ENCODE results near the gene RPL3. TPM values are rescaled to one million over a fixed set of nuclear protein-coding genes. Genes with fewer than 3 reads are reported as not detected.
A peak's percentile ranks its signal among the peaks of the same experiment; 100 is the strongest.

The RPL3 gene
- total RNA-seq, 1 experiment from 2014 or later = 3,475 TPM

- Mint-ChIP-seq H3K27ac (ENCODE audit: low read depth, unreplicated experiment) (no peak overlapping the region), H3K9me3 (ENCODE audit: unreplicated experiment) (no peaks in the 10 kb centered on the region), H3K36me3 (ENCODE audit: insufficient read depth, unreplicated experiment) (no peaks in the 10 kb centered on the region), H3K27me3 (ENCODE audit: insufficient read depth, unreplicated experiment) (peaks cover 16% of the 10 kb centered on the region), H3K4me1 (ENCODE audit: insufficient read depth, unreplicated experiment) (peaks cover 9% of the 10 kb centered on the region), H3K4me3 (ENCODE audit: unreplicated experiment) (no peak overlapping the region)
- no TSS peak for BruUV-seq (replicated peaks)
- no peak for TF ChIP-seq CTCF (IDR thresholded peaks at IDR 0.05; ENCODE audit: unreplicated experiment)
- ChIA-PET POLR2A (no interaction called here), CTCF (no interaction called here)
- no peak for DNase-seq (ENCODE audit: unreplicated experiment)
- intact Hi-C loops (cut with micrococcal nuclease) = no loop called here
These were observed 42.8 kb upstream of the RPL3 start for GRCh38 chr22:39362271-39362670.

GRCh38 chr22:39361496-39361895, 42.1 kb upstream of the RPL3 start:
- BruUV-seq (replicated peaks) = no TSS peak
- no peak overlapping the region for H3K27ac Mint-ChIP-seq (ENCODE audit: low read depth, unreplicated experiment)
- no peak overlapping the region for H3K4me3 Mint-ChIP-seq (ENCODE audit: unreplicated experiment)
- peaks cover 9% of the 10 kb centered on the region for H3K4me1 Mint-ChIP-seq (ENCODE audit: insufficient read depth, unreplicated experiment)
- ChIA-PET POLR2A (interaction anchor here (0.6 to 1.0 kb wide), 2 partner anchors 42 to 488 kb away, joined by 3 read pairs; partner anchors contain the start of gene RPL3), CTCF (interaction anchor here (0.7 kb wide), 1 partner anchor 75 kb away, joined by 4 read pairs; no protein-coding TSS in a partner anchor)
- intact Hi-C loops (cut with micrococcal nuclease) = no loop called here
- TF ChIP-seq CTCF (IDR thresholded peaks at IDR 0.05; ENCODE audit: unreplicated experiment) = no peak
- no peaks in the 10 kb centered on the region for H3K36me3 Mint-ChIP-seq (ENCODE audit: insufficient read depth, unreplicated experiment)
- peaks cover 16% of the 10 kb centered on the region for H3K27me3 Mint-ChIP-seq (ENCODE audit: insufficient read depth, unreplicated experiment)
- no peaks in the 10 kb centered on the region for H3K9me3 Mint-ChIP-seq (ENCODE audit: unreplicated experiment)
- no peak for DNase-seq (ENCODE audit: unreplicated experiment)

- DNase-seq (ENCODE audit: unreplicated experiment) = peak; percentile 41
- Mint-ChIP-seq H3K4me3 (ENCODE audit: unreplicated experiment) (no peak overlapping the region), H3K27ac (ENCODE audit: low read depth, unreplicated experiment) (no peak overlapping the region), H3K36me3 (ENCODE audit: insufficient read depth, unreplicated experiment) (no peaks in the 10 kb centered on the region), H3K4me1 (ENCODE audit: insufficient read depth, unreplicated experiment) (peaks cover 9% of the 10 kb centered on the region), H3K27me3 (ENCODE audit: insufficient read depth, unreplicated experiment) (peaks cover 16% of the 10 kb centered on the region), H3K9me3 (ENCODE audit: unreplicated experiment) (no peaks in the 10 kb centered on the region)
- no TSS peak for BruUV-seq (replicated peaks)
- no peak for TF ChIP-seq CTCF (IDR thresholded peaks at IDR 0.05; ENCODE audit: unreplicated experiment)
- ChIA-PET POLR2A (interaction anchor here (0.6 to 1.0 kb wide), 2 partner anchors 41 to 487 kb away, joined by 3 read pairs; partner anchors contain the start of gene RPL3), CTCF (interaction anchor here (0.7 kb wide), 1 partner anchor 76 kb away, joined by 4 read pairs; no protein-coding TSS in a partner anchor)
- intact Hi-C loops (cut with micrococcal nuclease) = no loop called here
These were observed 41.4 kb upstream of the RPL3 start for GRCh38 chr22:39360674-39361413.

- ChIA-PET CTCF (no interaction called here), POLR2A (no interaction called here)
- H3K27me3 Mint-ChIP-seq (ENCODE audit: insufficient read depth, unreplicated experiment) = peaks cover 16% of the 10 kb centered on the region
- no peak for DNase-seq (ENCODE audit: unreplicated experiment)
- H3K36me3 Mint-ChIP-seq (ENCODE audit: insufficient read depth, unreplicated experiment) = no peaks in the 10 kb centered on the region
- BruUV-seq (replicated peaks) = no TSS peak
- TF ChIP-seq CTCF (IDR thresholded peaks at IDR 0.05; ENCODE audit: unreplicated experiment) = no peak
- H3K4me3 Mint-ChIP-seq (ENCODE audit: unreplicated experiment) = no peak overlapping the region
- intact Hi-C loops (cut with micrococcal nuclease) = no loop called here
- H3K9me3 Mint-ChIP-seq (ENCODE audit: unreplicated experiment) = no peaks in the 10 kb centered on the region
- no peak overlapping the region for H3K27ac Mint-ChIP-seq (ENCODE audit: low read depth, unreplicated experiment)
- peaks cover 9% of the 10 kb centered on the region for H3K4me1 Mint-ChIP-seq (ENCODE audit: insufficient read depth, unreplicated experiment)
These were observed 40.8 kb upstream of the RPL3 start for GRCh38 chr22:39360242-39360641.

All from MCF 10A (cell line).